HG03469 (cell line): Measurements from ENCODE around the gene PHGDH.

Experiments
- ATAC-seq: cut with Tn5 transposase; IDR thresholded peaks from one replicate; pipeline ENCODE4 v1.9.1; 2021; ENCODE audit warnings: mild to moderate bottlenecking, moderate library complexity, moderate number of reproducible peaks; ENCODE audit not compliant: unreplicated experiment

Gene PHGDH

GRCh38 chr1:119711804-119712341, at the start of gene PHGDH:
Gene PHGDH, plus strand, starts transcription at chr1:119711934. Its CDS starts 89 bp downstream, at chr1:119712023.
- ATAC-seq = no peak

- ATAC-seq = peak; percentile 60
These were observed 49.7 kb upstream of the PHGDH start for GRCh38 chr1:119662034-119662437.

GRCh38 chr1:119664067-119664466, 47.7 kb upstream of the PHGDH start:
- ATAC-seq = no peak

- no peak for ATAC-seq
These were observed 44.6 kb upstream of the PHGDH start for GRCh38 chr1:119667173-119667572.

- no peak for ATAC-seq
These were observed 40.8 kb upstream of the PHGDH start for GRCh38 chr1:119670898-119671297.

- no peak for ATAC-seq
These were observed 38.4 kb upstream of the PHGDH start for GRCh38 chr1:119673171-119673940.

- no peak for ATAC-seq
These were observed 37.6 kb upstream of the PHGDH start for GRCh38 chr1:119674111-119674526.

GRCh38 chr1:119674835-119675289, 36.9 kb upstream of the PHGDH start:
- no peak for ATAC-seq

- no peak for ATAC-seq
These were observed 36.1 kb upstream of the PHGDH start for GRCh38 chr1:119675349-119676345.

GRCh38 chr1:119676571-119677206, 35.0 kb upstream of the PHGDH start:
- ATAC-seq = no peak

GRCh38 chr1:119679223-119679622, 32.5 kb upstream of the PHGDH start:
- ATAC-seq = no peak

GRCh38 chr1:119680193-119680592, 31.5 kb upstream of the PHGDH start:
- no peak for ATAC-seq

- no peak for ATAC-seq
These were observed 31.0 kb upstream of the PHGDH start for GRCh38 chr1:119680723-119681122.

GRCh38 chr1:119681560-119681959, 30.2 kb upstream of the PHGDH start:
- ATAC-seq = no peak

GRCh38 chr1:119682141-119682540, 29.6 kb upstream of the PHGDH start:
- ATAC-seq = no peak

GRCh38 chr1:119683893-119684292, 27.8 kb upstream of the PHGDH start:
- no peak for ATAC-seq

- ATAC-seq = no peak
These were observed 25.1 kb upstream of the PHGDH start for GRCh38 chr1:119686661-119687060.

GRCh38 chr1:119687434-119688079, 24.2 kb upstream of the PHGDH start:
- ATAC-seq = no peak

- ATAC-seq = no peak
These were observed 22.9 kb upstream of the PHGDH start for GRCh38 chr1:119688810-119689209.

GRCh38 chr1:119689511-119689910, 22.2 kb upstream of the PHGDH start:
- ATAC-seq = no peak
